Body of pancreas (tissue), 4 donors: ENCODE results near the gene CDC42EP4. TPM values are rescaled to one million over a fixed set of nuclear protein-coding genes. Genes with fewer than 3 reads are reported as not detected.

Experiments
- ATAC-seq: fragments of 150-250 bp; one replicate; pipeline ENCODE4 v1.9.1; 2016
- DNase-seq, 4 donors: peaks; one replicate each; pipeline ENCODE4 v3.0.0-alpha.2; 2019
- H3K27ac ChIP-seq, 4 donors: fragments of 200-600 bp; sonication (generic); 1 replicate in 3 of 4; 2 replicates in 1 of 4; pipeline versions ENCODE4 v1.5.1 to v1.6.1; 2016 to 2019; ENCODE audit warnings: mild to moderate bottlenecking in 1 of 4, mixed read lengths in 1 of 4, moderate library complexity in 1 of 4
- H3K27me3 ChIP-seq, 2 donors: fragments of 200-600 bp; sonication (generic); one replicate each; pipeline ENCODE4 v1.6.0; 2016; ENCODE audit warnings: mild to moderate bottlenecking in 1 of 2
- H3K36me3 ChIP-seq, 2 donors: fragments of 200-600 bp; sonication (generic); replicated peaks in 1 of 2; 2 replicates each; pipeline ENCODE4 v1.5.1; 2016; ENCODE audit warnings: low read depth in 2 of 2; ENCODE audit not compliant: insufficient read depth in 1 of 2
- H3K4me1 ChIP-seq: fragments of 200-600 bp; sonication (generic); one replicate; pipeline ENCODE4 v1.6.0; 2016
- H3K4me3 ChIP-seq, 2 donors: fragments of 200-600 bp; sonication (generic); 1 replicate in 1 of 2; 2 replicates in 1 of 2; pipeline ENCODE4 v1.5.1; 2016 to 2019
- H3K9me3 ChIP-seq, 3 donors: fragments of 200-600 bp; sonication (generic); 1 replicate in 2 of 3; 2 replicates in 1 of 3; pipeline ENCODE4 v1.5.1; 2016
- POLR2A ChIP-seq, 3 donors: fragments of 450-650 bp; IDR thresholded peaks; one replicate each; pipeline ENCODE4 v1.6.1; 2016; ENCODE audit warnings: antibody characterized with exemption in 3 of 3, mild to moderate bottlenecking in 2 of 3
- WGBS, 2 donors: methylation state at CpG; one replicate each; pipeline ENCODE4 v1.1.5; 2017; 5-methylcytosine and 5-hydroxymethylcytosine counted together
- intact Hi-C: fragments of 100-400 bp; cut with DNase I; formaldehyde crosslinking; loops from one replicate; pipeline ENCODE4 v1.15.1; 2023
- total RNA-seq, 2 donors: library from RNA; depleted of rRNA; stranded (reverse); fragments of >200 nt; gene quantifications; one replicate each; pipeline ENCODE4 v1.1.0, GENCODE V29; 2016
- TF ChIP-seq, protein P1 (sequence below), 7 experiments: fragments of 450-650 bp in 4 of 7; fragments of 200-600 bp in 3 of 7; sonication (generic) in 3 of 7; IDR thresholded peaks; one replicate each; pipeline ENCODE4 v1.5.1; 2016 to 2019; ENCODE audit warnings: antibody characterized with exemption in 7 of 7

Gene CDC42EP4
- total RNA-seq, 2 donors from 2014 or later, result 47.0 to 60.6 TPM

- intact Hi-C loops, result no loop called here
- peak; percentile 59 to 88 (median 83) for TF ChIP-seq POLR2A (IDR thresholded peaks at IDR 0.05)
- TF ChIP-seq, protein P1, sequence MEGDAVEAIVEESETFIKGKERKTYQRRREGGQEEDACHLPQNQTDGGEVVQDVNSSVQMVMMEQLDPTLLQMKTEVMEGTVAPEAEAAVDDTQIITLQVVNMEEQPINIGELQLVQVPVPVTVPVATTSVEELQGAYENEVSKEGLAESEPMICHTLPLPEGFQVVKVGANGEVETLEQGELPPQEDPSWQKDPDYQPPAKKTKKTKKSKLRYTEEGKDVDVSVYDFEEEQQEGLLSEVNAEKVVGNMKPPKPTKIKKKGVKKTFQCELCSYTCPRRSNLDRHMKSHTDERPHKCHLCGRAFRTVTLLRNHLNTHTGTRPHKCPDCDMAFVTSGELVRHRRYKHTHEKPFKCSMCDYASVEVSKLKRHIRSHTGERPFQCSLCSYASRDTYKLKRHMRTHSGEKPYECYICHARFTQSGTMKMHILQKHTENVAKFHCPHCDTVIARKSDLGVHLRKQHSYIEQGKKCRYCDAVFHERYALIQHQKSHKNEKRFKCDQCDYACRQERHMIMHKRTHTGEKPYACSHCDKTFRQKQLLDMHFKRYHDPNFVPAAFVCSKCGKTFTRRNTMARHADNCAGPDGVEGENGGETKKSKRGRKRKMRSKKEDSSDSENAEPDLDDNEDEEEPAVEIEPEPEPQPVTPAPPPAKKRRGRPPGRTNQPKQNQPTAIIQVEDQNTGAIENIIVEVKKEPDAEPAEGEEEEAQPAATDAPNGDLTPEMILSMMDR (IDR thresholded peaks at IDR 0.05), result peak in 1 of 7 experiments; percentile 0
- peak overlapping the region; percentile 92 to 97 (median 96) for H3K27ac ChIP-seq
- WGBS, 2 donors, result 2 to 11% methylated on average over 10 to 23 of the region's 23 CpGs
- H3K4me3 ChIP-seq, result no peak overlapping the region
- ATAC-seq, result peak; percentile 51
- H3K36me3 ChIP-seq, result no peaks in the 10 kb centered on the region
- peaks cover 70% of the 10 kb centered on the region for H3K4me1 ChIP-seq
- H3K9me3 ChIP-seq, result no peaks in the 10 kb centered on the region
- no peaks in the 10 kb centered on the region for H3K27me3 ChIP-seq
- peak; percentile 96 to 97 (median 96) for DNase-seq
Observed at GRCh38 chr17:73308017-73308823, 3.6 kb downstream of the CDC42EP4 start.

- DNase-seq (peak; percentile 73 to 84 (median 78)), ATAC-seq (no peak)
- H3K27ac ChIP-seq, result peak overlapping the region; percentile 92 to 97 (median 96)
- no peaks in the 10 kb centered on the region for H3K36me3 ChIP-seq
- H3K9me3 ChIP-seq, result no peaks in the 10 kb centered on the region
- intact Hi-C loops, result no loop called here
- TF ChIP-seq, protein P1 (IDR thresholded peaks at IDR 0.05), result no peak
- no peak for TF ChIP-seq POLR2A (IDR thresholded peaks at IDR 0.05)
- H3K4me1 ChIP-seq, result peaks cover 70% of the 10 kb centered on the region
- no peaks in the 10 kb centered on the region for H3K27me3 ChIP-seq
- H3K4me3 ChIP-seq, result no peak overlapping the region
- WGBS, 2 donors, result 18 to 25% methylated on average over 9 of the region's 9 CpGs
Observed at GRCh38 chr17:73307130-73307529, 4.7 kb downstream of the CDC42EP4 start.

DNA sequence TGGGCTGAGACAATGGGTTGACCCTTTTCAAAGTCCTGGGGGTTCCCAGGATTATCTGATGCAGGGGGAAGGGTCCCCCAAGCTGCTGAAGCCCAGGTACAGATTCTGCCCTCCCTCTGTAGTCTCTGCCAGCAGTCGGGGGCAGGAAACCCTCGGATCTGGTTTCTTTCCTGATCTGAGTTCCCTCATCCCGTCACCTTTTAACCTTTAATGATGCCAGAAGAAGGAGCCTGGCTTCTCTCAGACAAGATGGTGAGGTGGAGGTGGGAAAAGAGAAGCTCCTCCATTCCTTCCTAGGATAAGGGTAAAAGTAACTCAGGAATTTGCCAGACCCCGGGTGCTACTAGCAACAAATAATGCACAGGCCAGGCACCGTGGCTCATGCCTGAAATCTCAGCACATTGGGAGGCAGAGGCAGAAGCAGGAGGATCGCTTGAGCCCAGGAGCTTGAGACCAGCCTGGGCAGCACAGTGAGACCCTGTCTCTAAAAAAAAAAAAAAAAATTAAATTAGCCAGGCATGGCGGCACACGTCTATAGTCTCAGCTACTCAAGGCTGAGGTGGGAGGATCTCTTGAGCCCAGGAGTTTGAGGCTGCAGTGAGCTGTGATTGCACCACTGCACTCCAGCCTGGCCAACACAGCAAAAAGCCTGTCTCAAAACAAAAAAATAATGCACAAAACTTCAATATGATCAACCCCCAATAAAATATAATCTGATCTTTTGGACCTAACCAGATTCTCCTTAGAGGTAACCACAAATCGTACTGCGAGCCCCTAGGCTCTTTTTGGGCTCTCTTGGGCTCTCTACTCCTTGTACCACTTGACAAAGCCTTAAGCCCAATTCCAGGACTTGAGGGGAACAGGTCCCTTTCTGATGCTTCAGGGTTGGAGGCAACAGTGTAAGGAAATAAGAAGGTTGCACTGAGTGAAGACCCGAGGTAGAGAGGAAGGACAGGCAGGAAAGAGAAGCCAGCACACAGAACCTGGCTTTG, 5.7 kb downstream of the CDC42EP4 start:
- ATAC-seq (no peak), DNase-seq (no peak)
- WGBS, 2 donors, result 25 to 26% methylated on average over 11 of the region's 11 CpGs
- H3K27ac ChIP-seq, result peak overlapping the region; percentile 92 to 97 (median 96)
- TF ChIP-seq POLR2A (IDR thresholded peaks at IDR 0.05), result no peak
- TF ChIP-seq, protein P1 (IDR thresholded peaks at IDR 0.05), result no peak
- no peaks in the 10 kb centered on the region for H3K36me3 ChIP-seq
- no peaks in the 10 kb centered on the region for H3K27me3 ChIP-seq
- intact Hi-C loops, result no loop called here
- H3K9me3 ChIP-seq, result no peaks in the 10 kb centered on the region
- H3K4me3 ChIP-seq, result no peak overlapping the region
- H3K4me1 ChIP-seq, result peaks cover 79% of the 10 kb centered on the region

- DNase-seq (peak; percentile 48 to 64 (median 61)), ATAC-seq (peak; percentile 1)
- TF ChIP-seq, protein P1 (IDR thresholded peaks at IDR 0.05), result peak in 3 of 7 experiments; percentile 16 to 34 (median 27)
- TF ChIP-seq POLR2A (IDR thresholded peaks at IDR 0.05), result peak in 2 of 3 donors; percentile 30 to 32
- H3K4me1 ChIP-seq, result peaks cover 89% of the 10 kb centered on the region
- peak overlapping the region; percentile 81 to 97 (median 96) for H3K27ac ChIP-seq
- H3K4me3 ChIP-seq, result no peak overlapping the region
- no peaks in the 10 kb centered on the region for H3K9me3 ChIP-seq
- intact Hi-C loops, result no loop called here
- no peaks in the 10 kb centered on the region for H3K36me3 ChIP-seq
- WGBS, 2 donors, result 8 to 12% methylated on average over 5 to 15 of the region's 16 CpGs
- H3K27me3 ChIP-seq, result no peaks in the 10 kb centered on the region
Observed at GRCh38 chr17:73304971-73305812, 6.6 kb downstream of the CDC42EP4 start.
